Measurements from ENCODE around the gene CHRNA7.
"Not testable (repeated sequence)": the region's sequence is repeated elsewhere in the genome, so short reads cannot be mapped to it uniquely, and the experiment has no call there.

The CHRNA7 gene

GRCh38 chr15:32131803-32132202 is 101.5 kb downstream of the CHRNA7 start:
- no peak for TF ChIP-seq CTCF (IDR thresholded peaks at IDR 0.05; ENCODE audit: low read depth, low read length)
- Histone ChIP-seq H3K4me3 (ENCODE audit: low read depth, low read length) (no peak overlapping the region), H3K27me3 (ENCODE audit: insufficient read depth, low read depth, severe bottlenecking) (no peaks in the 10 kb centered on the region), H3K36me3 (no peaks in the 10 kb centered on the region), H3K9me3 (ENCODE audit: severe bottlenecking) (no peaks in the 10 kb centered on the region), H3K27ac (no peak overlapping the region)
- no peak for DNase-seq

- Histone ChIP-seq H3K4me3 (ENCODE audit: low read depth, low read length) (no peak overlapping the region), H3K36me3 (no peaks in the 10 kb centered on the region), H3K27me3 (ENCODE audit: insufficient read depth, low read depth, severe bottlenecking) (no peaks in the 10 kb centered on the region), H3K27ac (no peak overlapping the region), H3K9me3 (ENCODE audit: severe bottlenecking) (no peaks in the 10 kb centered on the region)
- no peak for TF ChIP-seq CTCF (IDR thresholded peaks at IDR 0.05; ENCODE audit: low read depth, low read length)
- no peak for DNase-seq
These were observed 102.5 kb downstream of the CHRNA7 start for GRCh38 chr15:32132859-32133258.

- H3K27me3 ChIP-seq (ENCODE audit: insufficient read depth, low read depth, severe bottlenecking), result no peaks in the 10 kb centered on the region
- DNase-seq, result no peak
- no peaks in the 10 kb centered on the region for H3K9me3 ChIP-seq (ENCODE audit: severe bottlenecking)
- no peak for TF ChIP-seq CTCF (IDR thresholded peaks at IDR 0.05; ENCODE audit: low read depth, low read length)
- no peak overlapping the region for H3K27ac ChIP-seq
- no peaks in the 10 kb centered on the region for H3K36me3 ChIP-seq
- H3K4me3 ChIP-seq (ENCODE audit: low read depth, low read length), result no peak overlapping the region
These were observed 104.5 kb downstream of the CHRNA7 start for GRCh38 chr15:32134842-32135241.

GRCh38 chr15:32135335-32135734 is 105.0 kb downstream of the CHRNA7 start:
- no peak for DNase-seq
- Histone ChIP-seq H3K27ac (no peak overlapping the region), H3K36me3 (no peaks in the 10 kb centered on the region), H3K27me3 (ENCODE audit: insufficient read depth, low read depth, severe bottlenecking) (no peaks in the 10 kb centered on the region), H3K9me3 (ENCODE audit: severe bottlenecking) (no peaks in the 10 kb centered on the region), H3K4me3 (ENCODE audit: low read depth, low read length) (no peak overlapping the region)
- TF ChIP-seq CTCF (IDR thresholded peaks at IDR 0.05; ENCODE audit: low read depth, low read length), result no peak

GRCh38 chr15:32145512-32145911 is 115.2 kb downstream of the CHRNA7 start:
- H3K9me3 ChIP-seq (ENCODE audit: severe bottlenecking); H3K36me3 ChIP-seq; DNase-seq; H3K27me3 ChIP-seq (ENCODE audit: insufficient read depth, low read depth, severe bottlenecking); H3K27ac ChIP-seq; H3K4me3 ChIP-seq (ENCODE audit: low read depth, low read length): not testable (repeated sequence)

GRCh38 chr15:32148833-32149555 is 118.7 kb downstream of the CHRNA7 start:
- no peak overlapping the region for H3K4me3 ChIP-seq (ENCODE audit: low read depth, low read length)
- no peak for DNase-seq
- no peak overlapping the region for H3K27ac ChIP-seq
- no peaks in the 10 kb centered on the region for H3K36me3 ChIP-seq
- no peak for TF ChIP-seq CTCF (IDR thresholded peaks at IDR 0.05; ENCODE audit: low read depth, low read length)
- H3K9me3 ChIP-seq (ENCODE audit: severe bottlenecking), result no peaks in the 10 kb centered on the region
- H3K27me3 ChIP-seq (ENCODE audit: insufficient read depth, low read depth, severe bottlenecking), result no peaks in the 10 kb centered on the region

All from WERI-Rb-1 (cell line).